ENCODE measurements around the gene EEF2K. TPM values are rescaled to one million over a fixed set of nuclear protein-coding genes. Genes with fewer than 3 reads are reported as not detected.
A peak's percentile ranks its signal among the peaks of the same experiment; 100 is the strongest.

EEF2K gene
- total RNA-seq = 10 to 100 TPM; 15.3 to 27.9 (median 21.8) TPM
- 1 to 10 TPM; 1.9 to 3.1 TPM for polyA plus RNA-seq
- 38.8 reads per million, percentile 66 among the genes with 10 or more reads in this experiment for total RNA-seq

- Mint-ChIP-seq H3K4me3 (peak within 1 kb of the TSS; percentile 87 to 99 (median 96)), H3K27ac (peak within 1 kb of the TSS; percentile 66 to 94 (median 85)), H3K36me3 (peaks cover 0 to 16% (median 8%) of the 10 kb centered on the region in 5 donors), H3K9me3 (no peaks in the 10 kb centered on the region), H3K27me3 (no peaks in the 10 kb centered on the region), H3K4me1 (peaks cover 14 to 56% (median 28%) of the 10 kb centered on the region in 7 donors)
- Histone ChIP-seq H3K9me3 (ENCODE audit: control insufficient read depth in 2 of 3, low read length in 3 of 3) (no peaks in the 10 kb centered on the region), H3K27me3 (ENCODE audit: control insufficient read depth in 2 of 2, insufficient read depth in 2 of 2, low read length in 2 of 2) (no peaks in the 10 kb centered on the region), H3K4me3 (ENCODE audit: low read length) (peak within 1 kb of the TSS; percentile 72), H3K36me3 (ENCODE audit: control insufficient read depth in 2 of 3, insufficient read depth in 3 of 3, low read length in 3 of 3) (peaks cover 0 to 8% (median 0%) of the 10 kb centered on the region in 3 experiments), H3K27ac (ENCODE audit: low read depth, low read length) (peak within 1 kb of the TSS; percentile 80), H3K4me1 (ENCODE audit: control insufficient read depth in 2 of 2, insufficient read depth in 2 of 2, low read length in 2 of 2) (peaks cover 9 to 13% of the 10 kb centered on the region in 2 donors)
- peak; percentile 44 to 83 (median 66) for DNase-seq
- ChIA-PET POLR2A (interaction anchor here (0.7 to 9.4 kb wide), 4 partner anchors 14 to 227 kb away, joined by 3 to 146 read pairs (median 10); partner anchors contain the start of gene POLR3E), CTCF (interaction anchor here (0.8 to 2.3 kb wide), 6 partner anchors 17 to 128 kb away, joined by 3 to 10 read pairs (median 4); partner anchors contain the start of gene POLR3E)
- intact Hi-C loops (cut with micrococcal nuclease) = loop anchor here (1.0 to 2.0 kb wide), 5 partner anchors 11 to 91 kb away; partner anchors contain the start of gene POLR3E (in 2 of the 2)
- ATAC-seq = peak; percentile 94
Observed at GRCh38 chr16:22206013-22206841, at the start of gene EEF2K. TSS of gene EEF2K (plus strand) at chr16:22206278. CDS start at chr16:22225730, 19,452 bp downstream.

GRCh38 chr16:22161401-22161800 lies 44.7 kb upstream of the EEF2K start:
- CTCF ChIA-PET = no interaction called here
- Histone ChIP-seq H3K36me3 (ENCODE audit: control insufficient read depth in 2 of 3, insufficient read depth in 3 of 3, low read length in 3 of 3) (no peaks in the 10 kb centered on the region), H3K9me3 (ENCODE audit: control insufficient read depth in 2 of 3, low read length in 3 of 3) (no peaks in the 10 kb centered on the region), H3K27ac (ENCODE audit: low read depth, low read length) (no peak overlapping the region), H3K27me3 (ENCODE audit: control insufficient read depth in 2 of 2, insufficient read depth in 2 of 2, low read length in 2 of 2) (no peaks in the 10 kb centered on the region), H3K4me1 (ENCODE audit: control insufficient read depth in 2 of 2, insufficient read depth in 2 of 2, low read length in 2 of 2) (peaks cover 0 to 4% of the 10 kb centered on the region in 2 donors), H3K4me3 (ENCODE audit: low read length) (no peak overlapping the region)
- H3K4me3 Mint-ChIP-seq = peak overlapping the region in 8 of 10 donors; percentile 11 to 68 (median 51)
- ATAC-seq (no peak), DNase-seq (no peak)
- H3K27ac Mint-ChIP-seq = peak overlapping the region in 1 of 9 donors; percentile 3
- peaks cover 0 to 12% (median 11%) of the 10 kb centered on the region in 7 donors for H3K4me1 Mint-ChIP-seq
- H3K9me3 Mint-ChIP-seq = peaks cover 0 to 6% (median 0%) of the 10 kb centered on the region in 11 donors
- intact Hi-C loops (cut with micrococcal nuclease) = no loop called here
- H3K36me3 Mint-ChIP-seq = peaks cover 0 to 4% (median 0%) of the 10 kb centered on the region in 5 donors
- H3K27me3 Mint-ChIP-seq = peaks cover 11 to 36% (median 13%) of the 10 kb centered on the region in 5 donors
- POLR2A ChIA-PET = no interaction called here

- DNase-seq = peak in 8 of 9 donors; percentile 21 to 54 (median 44)
- H3K36me3 Mint-ChIP-seq = peaks cover 0 to 4% (median 0%) of the 10 kb centered on the region in 5 donors
- peak within 1 kb of the TSS; percentile 20 to 76 (median 64) for H3K4me3 Mint-ChIP-seq
- Histone ChIP-seq H3K27ac (ENCODE audit: low read depth, low read length) (no peak within 1 kb of the TSS), H3K9me3 (ENCODE audit: control insufficient read depth in 2 of 3, low read length in 3 of 3) (no peaks in the 10 kb centered on the region), H3K36me3 (ENCODE audit: control insufficient read depth in 2 of 3, insufficient read depth in 3 of 3, low read length in 3 of 3) (no peaks in the 10 kb centered on the region), H3K4me3 (ENCODE audit: low read length) (peak within 1 kb of the TSS; percentile 41), H3K4me1 (ENCODE audit: control insufficient read depth in 2 of 2, insufficient read depth in 2 of 2, low read length in 2 of 2) (peaks cover 0 to 4% of the 10 kb centered on the region in 2 donors), H3K27me3 (ENCODE audit: control insufficient read depth in 2 of 2, insufficient read depth in 2 of 2, low read length in 2 of 2) (no peaks in the 10 kb centered on the region)
- intact Hi-C loops (cut with micrococcal nuclease) = loop anchor here in 1 of 2 donors (2.0 kb wide), 1 partner anchor 27 kb away; no protein-coding TSS in a partner anchor
- peaks cover 11 to 36% (median 13%) of the 10 kb centered on the region in 5 donors for H3K27me3 Mint-ChIP-seq
- peak within 1 kb of the TSS in 1 of 9 donors; percentile 3 for H3K27ac Mint-ChIP-seq
- ChIA-PET CTCF (no interaction called here), POLR2A (no interaction called here)
- ATAC-seq = peak; percentile 81
- H3K4me1 Mint-ChIP-seq = peaks cover 0 to 12% (median 11%) of the 10 kb centered on the region in 7 donors
- H3K9me3 Mint-ChIP-seq = peaks cover 0 to 6% (median 0%) of the 10 kb centered on the region in 11 donors
Observed at GRCh38 chr16:22161999-22162655, 44.0 kb upstream of the EEF2K start, which contains the start of gene SDR42E2. TSS of gene SDR42E2 (plus strand) at chr16:22162506. CDS start at chr16:22165583, 3,077 bp downstream.

- intact Hi-C loops (cut with micrococcal nuclease) = loop anchor here in 1 of 2 donors (2.0 kb wide), 1 partner anchor 26 kb away; no protein-coding TSS in a partner anchor
- H3K36me3 ChIP-seq (ENCODE audit: control insufficient read depth in 2 of 3, insufficient read depth in 3 of 3, low read length in 3 of 3) = no peaks in the 10 kb centered on the region
- no peak for ATAC-seq
- H3K27me3 ChIP-seq (ENCODE audit: control insufficient read depth in 2 of 2, insufficient read depth in 2 of 2, low read length in 2 of 2) = no peaks in the 10 kb centered on the region
- H3K36me3 Mint-ChIP-seq = peaks cover 0 to 4% (median 0%) of the 10 kb centered on the region in 5 donors
- ChIA-PET POLR2A (no interaction called here), CTCF (no interaction called here)
- DNase-seq = peak in 1 of 9 donors; percentile 5
- no peak overlapping the region for H3K4me3 ChIP-seq (ENCODE audit: low read length)
- peaks cover 0 to 6% (median 0%) of the 10 kb centered on the region in 11 donors for H3K9me3 Mint-ChIP-seq
- peak overlapping the region in 8 of 10 donors; percentile 17 to 68 (median 38) for H3K4me3 Mint-ChIP-seq
- peaks cover 0 to 4% of the 10 kb centered on the region in 2 donors for H3K4me1 ChIP-seq (ENCODE audit: control insufficient read depth in 2 of 2, insufficient read depth in 2 of 2, low read length in 2 of 2)
- peaks cover 0 to 12% (median 11%) of the 10 kb centered on the region in 7 donors for H3K4me1 Mint-ChIP-seq
- peaks cover 11 to 36% (median 13%) of the 10 kb centered on the region in 5 donors for H3K27me3 Mint-ChIP-seq
- H3K27ac ChIP-seq (ENCODE audit: low read depth, low read length) = no peak overlapping the region
- no peak overlapping the region for H3K27ac Mint-ChIP-seq
- no peaks in the 10 kb centered on the region for H3K9me3 ChIP-seq (ENCODE audit: control insufficient read depth in 2 of 3, low read length in 3 of 3)
Observed at GRCh38 chr16:22162656-22163009, 43.4 kb upstream of the EEF2K start.

GRCh38 chr16:22163806-22164205 lies 42.3 kb upstream of the EEF2K start:
- no peak overlapping the region for H3K27ac ChIP-seq (ENCODE audit: low read depth, low read length)
- H3K36me3 ChIP-seq (ENCODE audit: control insufficient read depth in 2 of 3, insufficient read depth in 3 of 3, low read length in 3 of 3) = no peaks in the 10 kb centered on the region
- peaks cover 0 to 4% of the 10 kb centered on the region in 2 donors for H3K4me1 ChIP-seq (ENCODE audit: control insufficient read depth in 2 of 2, insufficient read depth in 2 of 2, low read length in 2 of 2)
- CTCF ChIA-PET = no interaction called here
- DNase-seq (no peak), ATAC-seq (no peak)
- peaks cover 11 to 35% (median 12%) of the 10 kb centered on the region in 5 donors for H3K27me3 Mint-ChIP-seq
- H3K4me1 Mint-ChIP-seq = peaks cover 0 to 12% (median 11%) of the 10 kb centered on the region in 7 donors
- intact Hi-C loops (cut with micrococcal nuclease) = loop anchor here in 1 of 2 donors (2.0 kb wide), 1 partner anchor 25 kb away; no protein-coding TSS in a partner anchor
- H3K27ac Mint-ChIP-seq = no peak overlapping the region
- no peaks in the 10 kb centered on the region for H3K27me3 ChIP-seq (ENCODE audit: control insufficient read depth in 2 of 2, insufficient read depth in 2 of 2, low read length in 2 of 2)
- no peak overlapping the region for H3K4me3 Mint-ChIP-seq
- peaks cover 0 to 6% (median 0%) of the 10 kb centered on the region in 11 donors for H3K9me3 Mint-ChIP-seq
- peaks cover 0 to 4% (median 0%) of the 10 kb centered on the region in 5 donors for H3K36me3 Mint-ChIP-seq
- POLR2A ChIA-PET = interaction anchor here (0.6 kb wide), 1 partner anchor 254 kb away, joined by 3 read pairs; no protein-coding TSS in a partner anchor
- no peak overlapping the region for H3K4me3 ChIP-seq (ENCODE audit: low read length)
- no peaks in the 10 kb centered on the region for H3K9me3 ChIP-seq (ENCODE audit: control insufficient read depth in 2 of 3, low read length in 3 of 3)

GRCh38 chr16:22164482-22164881 lies 41.6 kb upstream of the EEF2K start:
- Mint-ChIP-seq H3K27ac (peak overlapping the region in 1 of 9 donors; percentile 64), H3K4me3 (no peak overlapping the region), H3K4me1 (peaks cover 0 to 12% (median 11%) of the 10 kb centered on the region in 7 donors), H3K9me3 (peaks cover 0 to 6% (median 0%) of the 10 kb centered on the region in 11 donors), H3K27me3 (peaks cover 10 to 31% (median 11%) of the 10 kb centered on the region in 5 donors), H3K36me3 (peaks cover 0 to 4% (median 0%) of the 10 kb centered on the region in 5 donors)
- intact Hi-C loops (cut with micrococcal nuclease) = no loop called here
- Histone ChIP-seq H3K27me3 (ENCODE audit: control insufficient read depth in 2 of 2, insufficient read depth in 2 of 2, low read length in 2 of 2) (no peaks in the 10 kb centered on the region), H3K4me3 (ENCODE audit: low read length) (no peak overlapping the region), H3K36me3 (ENCODE audit: control insufficient read depth in 2 of 3, insufficient read depth in 3 of 3, low read length in 3 of 3) (no peaks in the 10 kb centered on the region), H3K4me1 (ENCODE audit: control insufficient read depth in 2 of 2, insufficient read depth in 2 of 2, low read length in 2 of 2) (peaks cover 0 to 4% of the 10 kb centered on the region in 2 donors), H3K9me3 (ENCODE audit: control insufficient read depth in 2 of 3, low read length in 3 of 3) (no peaks in the 10 kb centered on the region), H3K27ac (ENCODE audit: low read depth, low read length) (no peak overlapping the region)
- ATAC-seq = no peak
- POLR2A ChIA-PET = no interaction called here
- DNase-seq = no peak
- CTCF ChIA-PET = no interaction called here

Measured in naive thymus-derived CD4-positive, alpha-beta T cell (primary cell).